Stimulated activated CD4-positive, alpha-beta T cell treated with anti-CD3 and anti-CD28 coated beads, TNF-alpha, amount 100 ng/mL, for 24 hours (primary cell): ENCODE results near the gene TMPRSS2.

Source experiments
- DNase-seq, 3 experiments: peaks; one replicate each; pipeline ENCODE4 v3.0.0-alpha.2; 2020; ENCODE audit warnings: low read depth in 3 of 3

TMPRSS2 gene

GRCh38 chr21:41449613-41450012, 58.3 kb downstream of the TMPRSS2 start:
- DNase-seq, result no peak

DNA sequence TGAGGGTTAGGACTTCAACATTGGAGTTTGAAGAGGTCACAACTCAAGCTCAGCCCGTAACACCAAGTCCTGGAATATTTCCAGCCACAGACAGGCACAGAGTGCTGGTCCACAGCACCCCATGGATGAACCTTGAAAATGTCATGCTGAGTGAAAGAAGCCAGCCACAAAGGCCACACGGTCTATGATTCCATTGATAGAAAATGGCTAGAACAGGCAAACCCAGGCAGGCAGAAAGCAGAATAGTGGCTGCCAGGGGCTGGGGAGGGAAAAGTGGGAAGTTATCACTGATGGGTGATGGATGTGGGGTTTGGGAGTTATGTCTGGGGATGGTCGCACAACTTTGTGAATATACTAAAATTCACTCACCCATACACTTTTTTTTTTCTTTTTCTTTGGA, 60.6 kb downstream of the TMPRSS2 start:
- no peak for DNase-seq

GRCh38 chr21:41446586-41446985, 61.4 kb downstream of the TMPRSS2 start:
- no peak for DNase-seq

DNA sequence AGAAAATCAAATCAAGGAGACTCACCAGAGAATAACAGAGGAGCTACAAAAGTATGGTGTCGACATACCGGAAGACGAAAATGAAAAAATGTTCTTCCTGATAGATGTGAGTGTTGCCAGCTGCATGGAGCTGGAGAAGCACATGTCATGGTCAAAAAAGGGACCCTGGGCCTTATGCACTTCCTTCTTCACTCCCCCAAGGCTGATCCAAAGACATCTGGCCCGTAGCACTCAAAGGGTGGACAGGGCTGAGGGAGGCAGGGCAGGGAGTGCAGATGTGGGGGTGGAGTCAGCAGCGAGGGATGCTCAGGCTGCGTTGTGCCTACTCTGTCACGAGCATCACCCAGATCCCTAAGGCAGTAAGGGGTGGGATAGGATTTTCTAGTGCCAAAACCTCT, 62.5 kb downstream of the TMPRSS2 start:
- DNase-seq, result no peak

DNA sequence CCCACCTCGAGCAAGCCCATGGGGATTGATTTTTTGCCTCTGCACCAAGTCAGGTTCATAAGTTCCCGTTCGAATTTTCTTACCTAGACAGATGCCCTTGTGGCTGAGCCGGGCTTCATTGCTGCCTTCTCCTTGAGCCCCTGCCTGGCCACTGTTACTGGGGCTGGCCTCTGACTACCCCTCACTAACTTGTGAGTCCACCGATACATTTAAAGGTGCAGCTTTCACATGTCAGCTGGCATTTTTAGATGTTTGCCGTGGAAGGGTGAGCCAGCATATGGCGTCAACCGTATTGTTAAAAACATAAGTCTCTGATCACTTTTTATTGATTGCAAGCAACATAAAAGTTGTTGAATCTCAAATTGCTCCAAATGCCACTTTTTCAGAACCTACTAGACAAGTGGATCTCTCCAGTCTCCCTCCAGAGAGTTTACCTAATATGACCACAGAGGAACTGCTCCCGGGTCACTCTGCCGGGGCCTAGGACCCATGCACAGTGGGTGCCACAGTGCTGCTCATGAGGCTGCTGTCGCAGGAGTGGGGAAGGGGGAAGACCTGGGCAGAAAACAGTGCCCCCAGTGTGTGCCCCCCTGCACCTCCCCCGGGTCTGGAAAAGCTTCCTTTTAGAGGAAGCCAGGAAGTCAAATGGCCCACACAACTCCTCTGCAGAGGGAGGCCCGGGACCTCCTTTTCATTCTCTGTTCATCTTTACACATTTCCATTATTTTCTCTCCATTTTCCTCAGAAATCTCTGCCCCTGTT, 63.1 kb downstream of the TMPRSS2 start:
- no peak for DNase-seq

DNA sequence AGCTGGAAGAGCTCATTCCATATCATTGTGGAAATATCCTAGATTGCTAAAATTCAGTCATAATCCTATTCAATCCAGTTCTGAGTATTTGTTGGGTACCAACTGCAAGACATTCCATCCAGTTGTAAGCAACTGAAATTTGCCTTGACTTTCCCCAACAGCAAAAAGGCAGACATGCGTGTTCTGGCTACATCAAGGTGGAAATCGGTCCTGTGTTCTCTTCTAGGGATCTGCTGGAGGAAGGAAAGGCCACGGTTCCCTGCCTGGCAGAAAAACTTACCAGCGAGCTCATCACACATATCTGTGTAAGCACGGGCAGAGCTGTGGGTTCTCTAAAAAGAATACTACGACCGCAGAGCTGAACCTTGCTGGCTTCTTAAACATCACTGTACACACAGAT, 64.4 kb downstream of the TMPRSS2 start:
- DNase-seq, result no peak

GRCh38 chr21:41442481-41443186, 65.3 kb downstream of the TMPRSS2 start:
- no peak for DNase-seq

- DNase-seq, result no peak
These were observed 66.4 kb downstream of the TMPRSS2 start for GRCh38 chr21:41441546-41441945.

GRCh38 chr21:41439248-41439647, 68.7 kb downstream of the TMPRSS2 start:
- no peak for DNase-seq

DNA sequence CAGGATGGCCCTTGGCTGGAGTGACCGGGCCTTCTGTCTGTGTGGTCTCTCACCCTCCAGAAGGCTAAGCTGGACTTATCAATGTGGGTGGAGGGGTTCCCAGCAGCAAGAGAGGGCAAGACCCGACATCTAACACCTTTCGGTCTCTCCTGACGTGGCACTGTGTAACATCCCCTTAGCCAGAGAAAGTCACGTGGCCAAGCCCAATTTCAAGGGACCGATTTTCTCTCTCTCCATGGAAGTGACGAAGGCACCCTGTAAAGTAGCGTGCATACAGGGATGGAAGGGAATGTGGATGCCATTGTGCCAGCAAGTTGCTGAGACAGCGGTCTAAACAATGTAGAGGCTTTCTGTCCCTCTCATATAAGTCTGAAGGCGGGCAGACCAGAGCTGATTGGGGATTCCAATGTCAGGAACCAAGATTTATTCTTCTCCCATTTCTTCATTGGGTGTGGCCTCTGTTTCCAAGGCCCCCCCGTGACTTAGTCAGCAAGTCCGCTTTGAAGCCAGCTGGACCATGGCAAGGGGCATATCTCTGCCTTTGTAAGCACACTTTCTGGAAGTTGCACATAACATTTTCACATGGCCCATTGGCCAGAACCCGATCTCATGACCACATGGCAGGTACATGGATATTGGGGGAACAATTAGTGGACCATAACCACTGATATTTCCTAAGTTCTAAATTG, 69.4 kb downstream of the TMPRSS2 start:
- no peak for DNase-seq

DNA sequence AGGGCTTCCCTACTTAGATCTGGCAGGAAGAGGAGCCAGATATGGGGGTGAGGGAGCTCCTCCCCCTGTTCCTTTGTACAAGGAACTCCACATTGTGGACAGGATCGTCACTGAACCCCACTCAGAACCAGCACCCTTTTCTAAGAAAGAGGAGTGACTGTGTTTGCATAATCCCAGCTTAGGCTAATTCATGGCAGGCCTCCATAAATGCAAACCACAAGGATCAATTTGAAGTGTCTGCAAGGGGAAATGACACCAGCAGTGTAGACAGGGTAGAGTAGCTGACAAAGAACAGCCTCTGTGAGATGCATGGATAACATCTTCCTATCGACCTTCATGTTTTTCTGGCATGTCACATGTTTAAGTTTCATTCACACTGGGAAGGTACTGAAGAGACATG, 70.2 kb downstream of the TMPRSS2 start:
- DNase-seq, result no peak

- DNase-seq, result no peak
These were observed 72.3 kb downstream of the TMPRSS2 start for GRCh38 chr21:41435706-41436105.

DNA sequence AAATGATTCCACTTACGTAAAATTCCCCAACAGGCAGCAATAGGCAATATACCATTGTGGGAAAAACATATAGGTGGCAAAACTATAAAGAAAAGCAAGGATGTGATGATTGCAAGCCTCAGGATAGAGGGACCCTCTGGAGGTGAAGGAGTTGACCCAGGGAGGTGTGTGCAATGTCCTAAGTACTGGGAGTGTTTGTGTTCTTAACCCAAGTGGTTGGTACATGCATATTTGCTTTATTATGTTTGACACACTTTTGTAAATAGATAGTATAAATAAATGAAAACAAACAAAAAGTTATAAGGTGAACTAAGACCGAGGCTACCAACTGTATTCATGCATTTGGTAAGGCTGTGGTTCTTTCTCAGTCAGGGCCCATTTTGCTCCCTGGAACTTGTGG, 74.4 kb downstream of the TMPRSS2 start:
- DNase-seq, result no peak

DNA sequence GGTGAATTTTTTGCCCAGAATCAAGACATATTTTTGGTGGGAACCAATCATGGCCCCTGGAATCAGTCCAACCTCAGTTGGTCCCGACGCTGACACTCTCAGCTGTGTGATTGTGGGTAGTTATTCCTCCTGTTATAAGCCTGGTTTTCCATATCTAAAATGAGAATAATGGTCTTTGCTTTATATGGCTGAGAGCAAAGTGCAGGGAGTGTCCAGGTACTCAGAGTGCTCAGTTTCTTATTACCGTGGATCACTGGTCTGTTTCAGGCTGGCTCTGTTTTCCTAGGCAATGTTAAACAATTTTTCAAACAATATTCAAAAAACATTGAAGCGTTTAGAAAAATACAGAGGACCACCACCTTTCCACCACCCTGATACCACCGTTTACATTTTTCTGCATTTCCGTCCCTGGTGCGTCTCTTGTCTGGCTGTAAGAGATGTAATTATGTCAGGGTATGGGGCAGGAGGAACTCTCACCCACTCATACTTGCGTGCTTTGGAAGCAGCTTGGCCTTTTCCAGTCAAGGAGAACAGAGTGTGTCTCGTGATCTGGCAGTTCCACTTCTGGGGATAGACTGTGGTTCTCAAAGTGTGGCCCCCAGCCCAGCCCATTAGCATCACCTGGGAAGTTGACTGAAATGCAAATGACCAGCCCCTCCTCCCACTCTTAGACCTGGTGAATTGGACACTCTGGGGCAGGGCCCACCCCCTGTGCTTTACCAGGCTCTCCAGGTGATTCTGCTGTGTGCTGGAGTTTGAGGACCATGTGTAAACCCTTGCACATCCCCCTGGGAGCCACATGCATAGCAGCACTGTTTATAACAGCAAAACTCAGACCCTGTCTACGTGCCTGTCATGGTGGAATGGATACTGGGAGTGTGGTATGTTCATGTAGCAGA, 75.1 kb downstream of the TMPRSS2 start:
- no peak for DNase-seq

DNA sequence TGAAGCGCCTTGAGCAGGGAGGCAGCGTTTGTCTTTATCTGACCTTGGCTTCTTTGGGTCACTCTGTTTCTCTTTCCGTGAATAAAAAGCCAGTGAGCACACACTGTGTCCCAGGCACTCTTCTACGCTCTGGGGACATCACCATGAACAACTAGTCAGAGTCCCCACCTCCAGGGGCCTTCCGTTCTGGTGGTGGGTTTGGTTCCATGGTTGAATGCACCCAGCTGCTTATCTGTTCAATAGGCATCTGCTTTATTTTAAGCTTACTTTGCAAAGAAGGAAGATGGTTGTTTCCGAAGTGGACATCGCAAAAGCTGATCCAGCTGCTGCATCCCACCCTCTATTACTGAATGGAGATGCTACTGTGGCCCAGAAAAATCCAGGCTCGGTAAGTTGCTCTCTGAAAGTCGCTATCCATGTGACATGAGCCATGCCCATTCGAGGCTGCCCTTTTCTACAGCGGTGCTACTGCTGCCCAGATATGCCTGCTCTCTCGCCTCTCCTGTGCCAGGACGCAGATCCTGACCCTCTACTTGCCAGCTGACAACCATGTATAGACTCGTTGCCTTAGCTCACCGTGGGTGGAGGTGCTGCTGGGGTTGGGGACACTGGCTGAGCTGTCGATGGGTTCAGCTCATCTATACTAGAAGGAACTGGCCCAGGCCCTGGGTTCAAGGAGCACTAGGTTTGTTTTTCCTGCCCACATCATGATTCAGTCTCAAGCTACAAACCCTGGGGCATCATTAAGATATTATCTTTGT, 76.0 kb downstream of the TMPRSS2 start:
- DNase-seq, result no peak

DNA sequence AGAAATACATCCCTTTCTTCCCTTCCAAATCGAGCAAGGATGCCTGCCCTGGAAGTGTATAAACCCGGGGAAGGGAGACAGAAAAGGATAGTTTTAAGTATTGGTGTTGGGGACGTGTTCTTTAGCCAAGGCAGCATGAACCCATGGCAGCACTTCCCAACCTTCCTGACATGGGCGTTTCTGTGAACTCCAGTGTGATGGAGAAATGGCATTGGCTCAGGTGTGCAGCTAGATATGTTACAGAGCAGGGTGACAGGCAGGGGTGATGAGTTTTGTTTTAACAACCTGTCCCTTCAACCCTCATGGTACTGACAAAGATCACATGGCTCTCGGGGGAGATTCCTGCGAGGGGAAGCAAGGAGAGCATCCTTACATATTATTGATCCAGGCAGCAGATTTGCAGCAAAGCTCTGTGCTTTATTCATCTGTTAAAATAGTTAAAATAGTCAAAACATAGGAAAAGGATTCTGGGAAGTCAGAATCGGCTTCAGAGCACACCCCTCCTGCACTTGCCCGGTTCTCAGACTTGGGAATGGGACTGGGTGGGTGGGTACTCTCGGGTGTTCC, 78.0 kb downstream of the TMPRSS2 start:
- no peak for DNase-seq

GRCh38 chr21:41429305-41429704, 78.7 kb downstream of the TMPRSS2 start:
- DNase-seq, result no peak

GRCh38 chr21:41428847-41429246, 79.1 kb downstream of the TMPRSS2 start:
- no peak for DNase-seq

- DNase-seq, result no peak
These were observed 79.6 kb downstream of the TMPRSS2 start for GRCh38 chr21:41428311-41428710.

- DNase-seq, result no peak
These were observed 80.4 kb downstream of the TMPRSS2 start for GRCh38 chr21:41427556-41427955.
